K562 (cell line): ENCODE data around the gene NPAS2.

Source experiments
- ETV6 ChIP-seq, 3 experiments: fragments of 150-350 bp in 1 of 3; sonication (generic) in 1 of 3; formaldehyde crosslinking in 1 of 3; IDR thresholded peaks; 2 replicates each; pipeline versions ENCODE4 v1.6.1 to v1.8.0; 2014 to 2022; ENCODE audit warnings: borderline replicate concordance in 2 of 3, low read depth in 2 of 3, antibody characterized with exemption in 1 of 3, low read length in 1 of 3, mild to moderate bottlenecking in 1 of 3, missing genetic modification reagents in 1 of 3
- FOXJ3 ChIP-seq: sonication (generic); formaldehyde crosslinking; IDR thresholded peaks from 2 replicates; pipeline ENCODE4 v1.4.0; 2020; ENCODE audit warnings: mild to moderate bottlenecking, missing genetic modification reagents
- JUNB ChIP-seq: fragments of 450-650 bp; formaldehyde crosslinking; conservative IDR thresholded peaks from 2 replicates; pipeline ENCODE4 v1.4.0; 2020; ENCODE audit warnings: mild to moderate bottlenecking
- NCOA2 ChIP-seq, 2 experiments: fragments of 450-650 bp; IDR thresholded peaks; 2 replicates each; pipeline ENCODE4 v1.6.1; 2018; ENCODE audit warnings: mild to moderate bottlenecking in 2 of 2, moderate library complexity in 1 of 2; ENCODE audit not compliant: partially characterized antibody in 2 of 2
- SRSF9 ChIP-seq: fragments of 200-400 bp; formaldehyde crosslinking; IDR thresholded peaks from 2 replicates; pipeline ENCODE4 v1.6.1; 2017; ENCODE audit warnings: low read depth, low read length, borderline replicate concordance
- TAF1 ChIP-seq: IDR thresholded peaks from 2 replicates; pipeline ENCODE4 v1.6.1; 2011; ENCODE audit warnings: mild to moderate bottlenecking, low read length, moderate library complexity; ENCODE audit not compliant: insufficient read depth, control insufficient read depth, severe bottlenecking; ENCODE audit errors: extremely low read depth
- ZFX ChIP-seq: sonication (generic); formaldehyde crosslinking; IDR thresholded peaks from 2 replicates; pipeline ENCODE4 v1.8.0; 2022; ENCODE audit warnings: mild to moderate bottlenecking, missing genetic modification reagents, moderate library complexity
- TF ChIP-seq, protein P1 (sequence below), 3 experiments: IDR thresholded peaks in 2 of 3; conservative IDR thresholded peaks in 1 of 3; 2 replicates each; pipeline ENCODE4 v1.5.1; 2011 to 2012; ENCODE audit warnings: low read length in 3 of 3, mild to moderate bottlenecking in 3 of 3, control low read depth in 2 of 3, improper control_type of control experiment in 1 of 3, inconsistent platforms in 1 of 3, low read depth in 1 of 3, mixed read lengths in 1 of 3, moderate library complexity in 1 of 3; ENCODE audit not compliant: insufficient read depth in 2 of 3

DNA sequence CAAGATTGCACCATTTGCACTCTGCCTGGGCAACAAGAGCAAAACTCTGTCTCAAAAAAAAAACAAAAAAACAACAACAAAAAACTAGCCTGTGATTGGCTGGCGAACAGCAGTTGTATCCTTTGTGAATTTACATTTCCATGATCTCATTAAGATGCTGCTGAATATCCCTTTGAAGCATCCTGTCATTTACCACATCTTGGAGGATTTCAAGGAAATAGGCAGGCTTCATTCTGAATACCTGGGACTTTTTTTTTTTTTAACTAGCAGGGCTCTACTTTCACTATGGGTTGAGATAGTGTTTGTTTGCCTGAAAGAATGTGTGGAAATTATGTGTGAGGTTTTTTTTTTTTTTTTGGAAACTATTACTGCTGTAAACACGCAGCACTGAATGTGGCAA is 132.6 kb downstream of the NPAS2 start:
- TF ChIP-seq TAF1 (no peak), ETV6 (IDR thresholded peaks at IDR 0.05; ENCODE audit: borderline replicate concordance in 1 of 2, low read depth in 2 of 2, low read length in 1 of 2) (no peak), ETV6 (CRISPR knock-in tag; IDR thresholded peaks at IDR 0.05; ENCODE audit: borderline replicate concordance) (no peak), JUNB (no peak), NCOA2 (IDR thresholded peaks at IDR 0.05; ENCODE audit: partially characterized antibody in 2 of 2) (no peak), SRSF9 (no peak), FOXJ3 (CRISPR knock-in tag) (no peak), ZFX (no peak)
- TF ChIP-seq, protein P1, sequence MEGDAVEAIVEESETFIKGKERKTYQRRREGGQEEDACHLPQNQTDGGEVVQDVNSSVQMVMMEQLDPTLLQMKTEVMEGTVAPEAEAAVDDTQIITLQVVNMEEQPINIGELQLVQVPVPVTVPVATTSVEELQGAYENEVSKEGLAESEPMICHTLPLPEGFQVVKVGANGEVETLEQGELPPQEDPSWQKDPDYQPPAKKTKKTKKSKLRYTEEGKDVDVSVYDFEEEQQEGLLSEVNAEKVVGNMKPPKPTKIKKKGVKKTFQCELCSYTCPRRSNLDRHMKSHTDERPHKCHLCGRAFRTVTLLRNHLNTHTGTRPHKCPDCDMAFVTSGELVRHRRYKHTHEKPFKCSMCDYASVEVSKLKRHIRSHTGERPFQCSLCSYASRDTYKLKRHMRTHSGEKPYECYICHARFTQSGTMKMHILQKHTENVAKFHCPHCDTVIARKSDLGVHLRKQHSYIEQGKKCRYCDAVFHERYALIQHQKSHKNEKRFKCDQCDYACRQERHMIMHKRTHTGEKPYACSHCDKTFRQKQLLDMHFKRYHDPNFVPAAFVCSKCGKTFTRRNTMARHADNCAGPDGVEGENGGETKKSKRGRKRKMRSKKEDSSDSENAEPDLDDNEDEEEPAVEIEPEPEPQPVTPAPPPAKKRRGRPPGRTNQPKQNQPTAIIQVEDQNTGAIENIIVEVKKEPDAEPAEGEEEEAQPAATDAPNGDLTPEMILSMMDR (IDR thresholded peaks at IDR 0.05 in 2 of 3, conservative IDR thresholded peaks at IDR 0.05 in 1 of 3; ENCODE audit: insufficient read depth in 2 of 3, low read depth in 1 of 3, low read length in 3 of 3) = no peak
